Psoas muscle (tissue), 8 donors: ENCODE measurements around the gene ZNF117. TPM values are rescaled to one million over a fixed set of nuclear protein-coding genes. Genes with fewer than 3 reads are reported as not detected.
"Not testable (repeated sequence)": the region's sequence is repeated elsewhere in the genome, so short reads cannot be mapped to it uniquely, and the experiment has no call there.

ENCODE experiments used
- ATAC-seq, 4 donors: fragments of 200-7000 bp; cut with Tn5 transposase; one replicate each; pipeline ENCODE4 v1.9.1; 2020; ENCODE audit warnings: moderate library complexity in 3 of 4, mild to moderate bottlenecking in 2 of 4
- DNase-seq, 2 donors: peaks; one replicate each; pipeline ENCODE4 v3.0.0-alpha.2; 2020
- H3K27ac ChIP-seq: fragments of 200-600 bp; one replicate; pipeline ENCODE4 v1.8.0; 2022
- H3K27me3 ChIP-seq, 3 donors: fragments of 200-600 bp in 1 of 3; one replicate each; pipeline versions ENCODE4 v1.6.1 to v1.8.0; 2013 to 2022; ENCODE audit warnings: low read length in 2 of 3, mild to moderate bottlenecking in 2 of 3, moderate library complexity in 1 of 3; ENCODE audit not compliant: insufficient read depth in 3 of 3
- H3K36me3 ChIP-seq, 2 donors: fragments of 200-600 bp in 1 of 2; one replicate each; pipeline versions ENCODE4 v1.6.1 to v1.8.0; 2013 to 2022; ENCODE audit warnings: low read depth in 1 of 2, mild to moderate bottlenecking in 1 of 2, moderate library complexity in 1 of 2; ENCODE audit not compliant: insufficient read depth in 1 of 2
- H3K4me1 ChIP-seq: fragments of 200-600 bp; one replicate; pipeline ENCODE4 v1.8.0; 2022
- H3K4me3 ChIP-seq: fragments of 200-600 bp; one replicate; pipeline ENCODE4 v1.8.0; 2022; ENCODE audit warnings: mild to moderate bottlenecking
- H3K9me3 ChIP-seq: fragments of 200-600 bp; one replicate; pipeline ENCODE4 v1.8.0; 2022
- WGBS, 3 donors: extraction: QIAGEN DNeasy Blood & Tissue Kit; methylation state at CpG; one replicate each; pipeline versions ENCODE4 v1.1.6 to v1.1.7; 2013; 5-methylcytosine and 5-hydroxymethylcytosine counted together
- intact Hi-C, 2 donors: fragments of 100-400 bp; cut with DNase I; formaldehyde crosslinking; loops; one replicate each; pipeline versions ENCODE4 v1.11.0 to v1.14.2; 2022
- polyA plus RNA-seq, 3 donors: library from polyadenylated mRNA; stranded (reverse); fragments of 200-250 nt; gene quantifications; one replicate each; pipeline ENCODE4 v1.2.3, GENCODE V29; 2013
- total RNA-seq, 4 donors: library from RNA; stranded (reverse); fragmentation: NEBNext Ultra II Directional in 2 of 4; extraction: Animal tissue kit (Norgen Biotek cat#: 25700) in 2 of 4; gene quantifications; one replicate each; pipeline versions ENCODE4 v1.2.1 to v1.2.4, GENCODE V29; 2021 to 2023
- TF ChIP-seq, protein P1 (sequence below): fragments of 200-600 bp; IDR thresholded peaks from one replicate; pipeline ENCODE4 v1.8.0; 2022; ENCODE audit warnings: antibody characterized with exemption
- donor health status: healthy with polysubstance abuse.
- donor health status: DM: no; HTN: no; CAD: no; lungs with moderate emphysema.
- donor health status: Bipolar disorder and iron deficiency.
- donor health status: healthy.
- donor health status: DM: yes; HTN: yes; CAD: no.
- donor health status: DM: no; HTN: no; CAD: no.
- donor health status: DM: no; HTN: no; CAD: no.
- donor health status: DM: yes; HTN: yes; CAD: no.

ZNF117 gene
- total and polyA plus RNA-seq, 7 donors = 0.58 to 3.2 (median 1.5) TPM

DNA sequence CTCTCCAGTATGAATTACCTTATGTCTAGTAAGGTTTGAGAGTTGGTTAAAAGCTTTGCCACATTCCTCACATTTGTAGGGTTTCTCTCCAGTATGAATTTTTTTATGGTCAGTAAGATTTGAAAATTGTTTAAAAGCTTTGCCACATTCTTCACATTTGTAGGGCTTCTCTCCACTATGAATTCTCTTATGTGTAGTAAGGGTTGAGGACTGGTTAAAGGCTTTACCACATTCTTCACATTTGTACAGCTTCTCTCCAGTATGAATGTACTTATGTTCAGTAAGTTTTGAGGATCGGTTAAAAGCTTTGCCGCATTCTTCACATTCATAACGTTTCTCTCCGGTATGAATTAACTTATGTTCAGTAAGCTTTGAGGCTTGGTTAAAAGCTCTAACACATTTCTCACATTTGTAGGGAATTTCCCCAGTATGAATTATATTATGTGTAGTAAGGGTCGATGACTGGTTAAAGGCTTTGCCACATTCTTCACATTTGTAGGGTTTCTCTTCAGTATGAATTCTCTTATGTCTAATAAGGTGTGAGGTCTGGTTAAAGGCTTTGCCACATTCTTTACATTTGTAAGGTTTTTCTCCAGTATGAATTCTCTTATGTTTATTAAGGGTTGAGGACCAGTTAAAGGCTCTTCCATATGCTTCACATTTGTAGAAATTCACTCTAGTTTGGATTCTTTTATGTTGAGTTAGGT lies 12.2 kb downstream of the ZNF117 start:
- Histone ChIP-seq H3K9me3 (peaks cover 68% of the 10 kb centered on the region), H3K4me1 (no peaks in the 10 kb centered on the region), H3K27me3 (no peaks in the 10 kb centered on the region), H3K27ac (no peak overlapping the region), H3K4me3 (no peak overlapping the region), H3K36me3 (peaks cover 2 to 36% of the 10 kb centered on the region in 2 donors)
- ATAC-seq (no peak), DNase-seq (no peak)
- TF ChIP-seq, protein P1, sequence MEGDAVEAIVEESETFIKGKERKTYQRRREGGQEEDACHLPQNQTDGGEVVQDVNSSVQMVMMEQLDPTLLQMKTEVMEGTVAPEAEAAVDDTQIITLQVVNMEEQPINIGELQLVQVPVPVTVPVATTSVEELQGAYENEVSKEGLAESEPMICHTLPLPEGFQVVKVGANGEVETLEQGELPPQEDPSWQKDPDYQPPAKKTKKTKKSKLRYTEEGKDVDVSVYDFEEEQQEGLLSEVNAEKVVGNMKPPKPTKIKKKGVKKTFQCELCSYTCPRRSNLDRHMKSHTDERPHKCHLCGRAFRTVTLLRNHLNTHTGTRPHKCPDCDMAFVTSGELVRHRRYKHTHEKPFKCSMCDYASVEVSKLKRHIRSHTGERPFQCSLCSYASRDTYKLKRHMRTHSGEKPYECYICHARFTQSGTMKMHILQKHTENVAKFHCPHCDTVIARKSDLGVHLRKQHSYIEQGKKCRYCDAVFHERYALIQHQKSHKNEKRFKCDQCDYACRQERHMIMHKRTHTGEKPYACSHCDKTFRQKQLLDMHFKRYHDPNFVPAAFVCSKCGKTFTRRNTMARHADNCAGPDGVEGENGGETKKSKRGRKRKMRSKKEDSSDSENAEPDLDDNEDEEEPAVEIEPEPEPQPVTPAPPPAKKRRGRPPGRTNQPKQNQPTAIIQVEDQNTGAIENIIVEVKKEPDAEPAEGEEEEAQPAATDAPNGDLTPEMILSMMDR = no peak
- 98 to 99% (median 98%) methylated on average over 5 of the region's 5 CpGs for WGBS, 3 donors
- intact Hi-C loops = no loop called here

DNA sequence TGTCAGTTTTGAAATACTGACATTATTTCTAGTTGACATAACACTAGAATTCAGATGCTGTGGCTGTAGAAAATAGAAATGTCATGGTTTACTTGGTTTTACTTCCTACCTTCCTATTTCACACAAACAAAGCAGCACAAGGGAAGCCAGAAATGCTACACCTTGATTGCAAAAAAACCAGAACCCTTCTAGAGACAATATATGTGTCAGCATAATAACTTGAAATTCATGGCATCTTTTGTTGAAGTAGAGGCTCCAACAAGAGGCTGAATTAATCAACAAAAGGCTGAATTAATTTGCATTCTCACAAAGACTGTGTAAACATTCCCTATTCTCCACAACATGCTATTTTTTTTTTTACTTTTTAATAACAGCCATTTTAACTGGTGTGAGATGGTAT lies 25.2 kb downstream of the ZNF117 start:
- Histone ChIP-seq H3K4me1 (no peaks in the 10 kb centered on the region), H3K27ac (no peak overlapping the region), H3K27me3 (peaks cover 0 to 3% (median 0%) of the 10 kb centered on the region in 3 donors), H3K36me3 (no peaks in the 10 kb centered on the region), H3K4me3 (no peak overlapping the region), H3K9me3 (peaks cover 3% of the 10 kb centered on the region)
- intact Hi-C loops = no loop called here
- DNase-seq = no peak
- TF ChIP-seq, protein P1 = no peak
- ATAC-seq = no peak

DNA sequence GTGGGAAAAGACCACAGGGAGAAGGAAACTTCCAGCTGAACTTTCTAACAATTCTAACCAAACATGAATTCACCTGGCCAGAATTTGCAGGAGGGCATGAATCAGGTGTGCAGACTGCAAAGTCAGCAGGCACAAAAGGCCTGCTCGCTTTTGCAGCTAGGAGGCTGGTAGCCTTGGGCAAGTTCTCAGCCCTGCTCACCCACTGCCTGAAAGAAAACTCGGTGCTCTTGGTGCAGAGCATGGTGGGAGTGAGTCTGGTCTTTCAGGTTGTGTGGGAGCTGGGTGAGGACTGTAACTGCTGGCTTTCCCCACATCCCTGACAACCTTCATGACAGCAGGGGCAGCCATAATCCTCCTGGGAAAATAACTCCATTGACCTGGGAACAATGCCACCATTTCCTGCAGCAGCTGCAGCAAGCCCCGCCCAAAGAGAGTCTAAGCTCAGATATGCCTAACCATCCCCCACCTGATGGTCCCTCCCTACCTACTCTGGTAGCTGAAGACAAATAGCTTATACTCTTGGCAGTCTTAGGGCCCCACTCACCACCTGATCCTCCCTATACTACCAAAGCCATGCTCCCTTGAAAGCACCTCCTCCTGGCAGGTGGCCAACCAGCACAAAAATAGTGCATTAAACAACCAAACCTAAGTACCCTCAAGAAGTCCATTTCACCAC lies 31.6 kb downstream of the ZNF117 start:
- no peak for ATAC-seq

DNA sequence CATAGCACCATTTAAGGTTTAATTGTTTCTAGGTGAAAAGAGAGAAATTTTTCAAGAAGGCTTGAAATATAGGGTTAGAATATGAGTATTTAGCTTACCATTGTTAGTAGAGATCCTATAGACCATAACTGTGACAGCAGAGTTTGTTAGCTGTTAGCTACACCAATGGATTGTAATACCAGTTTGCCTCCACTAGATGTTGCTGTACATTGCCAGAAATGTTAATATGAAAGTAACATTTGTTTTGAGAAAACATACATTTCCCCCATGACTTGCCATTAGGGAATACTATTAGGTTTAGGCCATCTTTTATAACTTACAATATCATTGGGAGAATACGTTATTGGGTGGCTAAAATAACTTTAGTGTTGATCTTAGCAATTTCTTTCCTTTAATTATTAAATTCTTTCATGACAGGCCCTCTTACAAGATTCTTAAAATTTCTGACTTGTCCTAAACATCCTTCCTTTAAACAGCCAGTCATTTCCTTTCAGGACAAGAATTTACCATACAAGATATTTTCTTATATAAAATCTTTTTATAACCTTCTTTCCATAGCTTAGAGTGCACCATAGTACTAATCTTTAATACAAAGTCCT lies 39.5 kb downstream of the ZNF117 start:
- 3 to 12% (median 4%) methylated on average over 1 of the region's 1 CpG for WGBS, 3 donors
- DNase-seq = no peak
- TF ChIP-seq, protein P1 = peak; percentile 92
- no peaks in the 10 kb centered on the region for H3K9me3 ChIP-seq
- intact Hi-C loops = loop anchor here in 1 of 2 donors (2.0 kb wide), 1 partner anchor 355 kb away; no protein-coding TSS in a partner anchor
- H3K27ac ChIP-seq = peak overlapping the region; percentile 78
- peak overlapping the region; percentile 16 for H3K4me3 ChIP-seq
- peak; percentile 75 to 88 (median 82) for ATAC-seq
- H3K36me3 ChIP-seq = no peaks in the 10 kb centered on the region
- H3K27me3 ChIP-seq = peaks cover 0 to 12% (median 0%) of the 10 kb centered on the region in 3 donors
- H3K4me1 ChIP-seq = peaks cover 9% of the 10 kb centered on the region

More for the DNA sequence above, 31.6 kb downstream of the ZNF117 start:
- TF ChIP-seq, protein P1 = no peak
- Histone ChIP-seq H3K4me1 (no peaks in the 10 kb centered on the region), H3K9me3 (no peaks in the 10 kb centered on the region), H3K36me3 (no peaks in the 10 kb centered on the region), H3K27me3 (peaks cover 0 to under 1% (median 0%) of the 10 kb centered on the region in 3 donors), H3K4me3 (no peak overlapping the region), H3K27ac (no peak overlapping the region)
- intact Hi-C loops = no loop called here
- no peak for DNase-seq
- 62 to 68% (median 65%) methylated on average over 3 of the region's 3 CpGs for WGBS, 3 donors

DNA sequence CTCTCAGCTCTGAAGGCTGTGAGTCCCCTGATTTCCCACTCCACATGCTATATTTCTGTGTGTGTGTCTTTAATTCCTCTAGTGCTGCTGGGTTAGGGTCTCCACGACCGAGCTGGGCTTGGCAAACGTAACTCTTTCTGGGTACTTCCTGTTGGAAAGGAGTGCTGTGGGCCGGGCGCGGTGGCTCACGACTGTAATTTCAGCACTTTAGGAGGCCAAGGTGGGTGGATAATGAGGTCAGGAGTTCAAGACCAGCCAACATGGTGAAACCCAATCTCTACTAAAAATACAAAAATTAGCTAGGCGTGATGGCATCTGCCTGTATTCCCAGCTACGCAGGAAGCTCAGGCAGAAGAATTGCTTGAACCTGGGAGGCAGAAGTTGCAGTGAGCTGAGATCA lies 40.2 kb downstream of the ZNF117 start:
- ATAC-seq = peak; percentile 63 to 93 (median 76)
- H3K36me3 ChIP-seq, H3K9me3 ChIP-seq, H3K4me1 ChIP-seq: not testable (repeated sequence)
- DNase-seq = peak in 1 of 2 donors; percentile 48
- Histone ChIP-seq H3K27ac (peak overlapping the region; percentile 78), H3K27me3 (peaks cover 0 to 12% (median 0%) of the 10 kb centered on the region in 3 donors), H3K4me3 (peak overlapping the region; percentile 16)
- intact Hi-C loops = loop anchor here in 1 of 2 donors (2.0 kb wide), 1 partner anchor 356 kb away; no protein-coding TSS in a partner anchor
- WGBS, 3 donors = 16 to 32% (median 19%) methylated on average over 9 of the region's 9 CpGs

DNA sequence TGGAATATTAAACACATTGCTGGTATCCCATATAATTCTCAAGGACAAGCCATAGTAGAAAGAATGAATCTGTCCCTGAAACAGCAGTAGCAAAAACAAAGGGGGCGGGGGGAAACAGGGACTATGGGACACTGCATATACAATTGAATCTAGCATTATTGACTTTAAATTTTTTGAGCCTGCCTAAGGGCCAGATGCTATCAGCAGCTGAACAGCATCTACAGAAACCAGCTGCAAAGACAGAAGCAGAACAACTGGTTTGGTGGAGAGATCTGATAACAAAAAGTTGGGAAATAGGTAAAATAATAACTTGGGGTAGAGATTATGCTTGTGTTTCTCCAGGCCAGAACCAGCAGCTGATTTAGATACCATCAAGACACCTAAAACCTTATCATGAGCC lies 42.1 kb downstream of the ZNF117 start:
- intact Hi-C loops, H3K4me1 ChIP-seq, ATAC-seq, DNase-seq, H3K9me3 ChIP-seq, H3K27ac ChIP-seq, H3K36me3 ChIP-seq, H3K4me3 ChIP-seq: not testable (repeated sequence)
- 96 to 97% (median 96%) methylated on average over 1 of the region's 1 CpG for WGBS, 3 donors
- H3K27me3 ChIP-seq = peaks cover 0 to 12% (median 0%) of the 10 kb centered on the region in 3 donors
